ES-I3 (cell line): ENCODE results near the gene MAP2K3.

ENCODE experiments used
- H3K36me3 ChIP-seq: 2 replicates; pipeline ENCODE4 v1.6.1; 2013; ENCODE audit warnings: mild to moderate bottlenecking, low read length, control low read depth, moderate library complexity; ENCODE audit not compliant: insufficient read depth
- H3K4me1 ChIP-seq: 2 replicates; pipeline ENCODE4 v1.6.1; 2013; ENCODE audit warnings: mild to moderate bottlenecking, control low read depth, low read length; ENCODE audit not compliant: insufficient read depth
- H3K9ac ChIP-seq: 2 replicates; pipeline ENCODE4 v1.6.1; 2013; ENCODE audit warnings: low read depth, mild to moderate bottlenecking, low read length, moderate library complexity
- H3K9me3 ChIP-seq: 2 replicates; pipeline ENCODE4 v1.6.1; 2013; ENCODE audit warnings: mild to moderate bottlenecking, low read length, moderate library complexity; ENCODE audit not compliant: control insufficient read depth, insufficient read depth

MAP2K3 gene

GRCh38 chr17:21357281-21357680 lies 72.8 kb downstream of the MAP2K3 start:
- no peaks in the 10 kb centered on the region for H3K36me3 ChIP-seq
- H3K4me1 ChIP-seq = peaks cover 17% of the 10 kb centered on the region
- H3K9me3 ChIP-seq = no peaks in the 10 kb centered on the region
- no peak overlapping the region for H3K9ac ChIP-seq

GRCh38 chr17:21357696-21358656 lies 73.5 kb downstream of the MAP2K3 start:
- Histone ChIP-seq H3K36me3 (no peaks in the 10 kb centered on the region), H3K9me3 (no peaks in the 10 kb centered on the region), H3K9ac (no peak overlapping the region), H3K4me1 (peaks cover 17% of the 10 kb centered on the region)

- Histone ChIP-seq H3K36me3 (no peaks in the 10 kb centered on the region), H3K4me1 (peaks cover 17% of the 10 kb centered on the region), H3K9ac (no peak overlapping the region), H3K9me3 (no peaks in the 10 kb centered on the region)
These were observed 74.4 kb downstream of the MAP2K3 start for GRCh38 chr17:21358682-21359482.

GRCh38 chr17:21359483-21359840 lies 75.0 kb downstream of the MAP2K3 start:
- no peak overlapping the region for H3K9ac ChIP-seq
- peaks cover 17% of the 10 kb centered on the region for H3K4me1 ChIP-seq
- no peaks in the 10 kb centered on the region for H3K9me3 ChIP-seq
- no peaks in the 10 kb centered on the region for H3K36me3 ChIP-seq

GRCh38 chr17:21360048-21360447 lies 75.5 kb downstream of the MAP2K3 start:
- H3K4me1 ChIP-seq = peaks cover 17% of the 10 kb centered on the region
- no peaks in the 10 kb centered on the region for H3K9me3 ChIP-seq
- no peaks in the 10 kb centered on the region for H3K36me3 ChIP-seq
- H3K9ac ChIP-seq = no peak overlapping the region

GRCh38 chr17:21361020-21361809 lies 76.7 kb downstream of the MAP2K3 start:
- Histone ChIP-seq H3K4me1 (peaks cover 17% of the 10 kb centered on the region), H3K36me3 (no peaks in the 10 kb centered on the region), H3K9ac (no peak overlapping the region), H3K9me3 (no peaks in the 10 kb centered on the region)

GRCh38 chr17:21362331-21362931 lies 77.9 kb downstream of the MAP2K3 start:
- Histone ChIP-seq H3K9me3 (no peaks in the 10 kb centered on the region), H3K4me1 (peaks cover 17% of the 10 kb centered on the region), H3K9ac (no peak overlapping the region), H3K36me3 (no peaks in the 10 kb centered on the region)

GRCh38 chr17:21363776-21364642 lies 79.5 kb downstream of the MAP2K3 start:
- H3K9me3 ChIP-seq = no peaks in the 10 kb centered on the region
- no peak overlapping the region for H3K9ac ChIP-seq
- no peaks in the 10 kb centered on the region for H3K36me3 ChIP-seq
- peaks cover 12% of the 10 kb centered on the region for H3K4me1 ChIP-seq
